Breast epithelium (tissue), 3 donors: ENCODE results near the gene RFC4.

Source experiments
- POLR2A ChIP-seq: fragments of 450-650 bp; IDR thresholded peaks from one replicate; pipeline ENCODE4 v1.6.1; 2016; ENCODE audit warnings: antibody characterized with exemption, mild to moderate bottlenecking, moderate library complexity
- TF ChIP-seq, protein P1 (sequence below), 3 donors: fragments of 450-650 bp; IDR thresholded peaks; one replicate each; pipeline ENCODE4 v1.5.1; 2016 to 2017; ENCODE audit warnings: antibody characterized with exemption in 3 of 3, mild to moderate bottlenecking in 3 of 3, moderate library complexity in 3 of 3

DNA sequence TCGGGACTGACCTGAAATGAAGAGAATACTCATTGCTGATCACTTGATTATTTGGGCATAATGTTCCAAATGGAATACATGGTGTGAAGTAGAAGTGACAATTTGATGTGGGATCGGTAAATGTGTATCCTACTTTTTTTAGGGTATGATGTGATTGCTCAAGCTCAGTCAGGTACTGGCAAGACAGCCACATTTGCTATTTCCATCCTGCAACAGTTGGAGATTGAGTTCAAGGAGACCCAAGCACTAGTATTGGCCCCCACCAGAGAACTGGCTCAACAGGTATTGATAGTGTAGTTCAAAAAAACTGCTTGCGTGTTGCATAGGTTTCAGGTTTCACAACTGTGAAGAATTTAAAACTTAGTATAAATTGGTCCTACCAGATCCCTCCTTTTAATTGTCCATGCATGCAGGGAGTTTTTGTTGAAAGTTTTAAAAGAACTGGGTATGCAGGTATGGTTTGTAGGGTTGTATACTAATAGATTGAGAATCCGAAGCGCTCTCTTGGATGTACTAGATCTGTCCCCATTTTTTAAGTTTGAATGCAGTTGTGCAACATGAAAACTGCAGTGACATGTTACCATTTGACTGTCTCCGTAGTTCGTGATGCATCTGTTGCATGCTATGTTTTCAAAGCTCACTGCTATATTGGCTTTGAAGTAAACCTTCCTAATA, 21.3 kb downstream of the RFC4 start:
- TF ChIP-seq, protein P1, sequence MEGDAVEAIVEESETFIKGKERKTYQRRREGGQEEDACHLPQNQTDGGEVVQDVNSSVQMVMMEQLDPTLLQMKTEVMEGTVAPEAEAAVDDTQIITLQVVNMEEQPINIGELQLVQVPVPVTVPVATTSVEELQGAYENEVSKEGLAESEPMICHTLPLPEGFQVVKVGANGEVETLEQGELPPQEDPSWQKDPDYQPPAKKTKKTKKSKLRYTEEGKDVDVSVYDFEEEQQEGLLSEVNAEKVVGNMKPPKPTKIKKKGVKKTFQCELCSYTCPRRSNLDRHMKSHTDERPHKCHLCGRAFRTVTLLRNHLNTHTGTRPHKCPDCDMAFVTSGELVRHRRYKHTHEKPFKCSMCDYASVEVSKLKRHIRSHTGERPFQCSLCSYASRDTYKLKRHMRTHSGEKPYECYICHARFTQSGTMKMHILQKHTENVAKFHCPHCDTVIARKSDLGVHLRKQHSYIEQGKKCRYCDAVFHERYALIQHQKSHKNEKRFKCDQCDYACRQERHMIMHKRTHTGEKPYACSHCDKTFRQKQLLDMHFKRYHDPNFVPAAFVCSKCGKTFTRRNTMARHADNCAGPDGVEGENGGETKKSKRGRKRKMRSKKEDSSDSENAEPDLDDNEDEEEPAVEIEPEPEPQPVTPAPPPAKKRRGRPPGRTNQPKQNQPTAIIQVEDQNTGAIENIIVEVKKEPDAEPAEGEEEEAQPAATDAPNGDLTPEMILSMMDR (IDR thresholded peaks at IDR 0.05) = no peak
- no peak for TF ChIP-seq POLR2A
